GM18867 (cell line): ENCODE data around the gene MIGA1.
A peak's percentile ranks its signal among the peaks of the same experiment; 100 is the strongest.
"Not testable (repeated sequence)": the region's sequence is repeated elsewhere in the genome, so short reads cannot be mapped to it uniquely, and the experiment has no call there.

Experiments
- ATAC-seq: cut with Tn5 transposase; IDR thresholded peaks from one replicate; pipeline ENCODE4 v1.9.1; 2021; ENCODE audit warnings: mild to moderate bottlenecking, moderate library complexity; ENCODE audit not compliant: unreplicated experiment

The MIGA1 gene

GRCh38 chr1:77779529-77780281 is at the start of gene MIGA1:
TSS of gene MIGA1 (plus strand) at chr1:77779649. CDS start at chr1:77783253, 3,604 bp downstream.
- peak; percentile 91 for ATAC-seq

GRCh38 chr1:77732090-77732489 is 47.4 kb upstream of the MIGA1 start:
- no peak for ATAC-seq

- ATAC-seq, result no peak
Measured at GRCh38 chr1:77739235-77739634, 40.2 kb upstream of the MIGA1 start.

GRCh38 chr1:77741316-77741715 is 38.1 kb upstream of the MIGA1 start:
- no peak for ATAC-seq

GRCh38 chr1:77742011-77742555 is 37.4 kb upstream of the MIGA1 start:
- no peak for ATAC-seq

- ATAC-seq, result no peak
Measured at GRCh38 chr1:77744576-77744975, 34.9 kb upstream of the MIGA1 start.

GRCh38 chr1:77749489-77749888 is 30.0 kb upstream of the MIGA1 start:
- ATAC-seq, result not testable (repeated sequence)

GRCh38 chr1:77756052-77756754 is 23.2 kb upstream of the MIGA1 start:
- no peak for ATAC-seq

GRCh38 chr1:77757066-77757584 is 22.3 kb upstream of the MIGA1 start:
- ATAC-seq, result no peak

- no peak for ATAC-seq
Measured at GRCh38 chr1:77757603-77758002, 21.8 kb upstream of the MIGA1 start.

- ATAC-seq, result peak; percentile 96
Measured at GRCh38 chr1:77759071-77760028, 20.1 kb upstream of the MIGA1 start, which contains the start of gene USP33. TSS of gene USP33 (minus strand) at chr1:77759852. CDS start at chr1:77741697, 18,155 bp downstream.

- no peak for ATAC-seq
Measured at GRCh38 chr1:77762072-77762476, 17.4 kb upstream of the MIGA1 start.

GRCh38 chr1:77768006-77768405 is 11.4 kb upstream of the MIGA1 start:
- no peak for ATAC-seq

GRCh38 chr1:77776007-77776700 is 3.3 kb upstream of the MIGA1 start:
- ATAC-seq, result no peak

GRCh38 chr1:77781683-77782082 is 2.2 kb downstream of the MIGA1 start:
- ATAC-seq, result peak; percentile 57

- no peak for ATAC-seq
Measured at GRCh38 chr1:77783141-77783540, 3.7 kb downstream of the MIGA1 start.

GRCh38 chr1:77786093-77786741 is 6.8 kb downstream of the MIGA1 start:
- not testable (repeated sequence) for ATAC-seq

- no peak for ATAC-seq
Measured at GRCh38 chr1:77794550-77794949, 15.1 kb downstream of the MIGA1 start.

GRCh38 chr1:77796695-77797405 is 17.4 kb downstream of the MIGA1 start:
- ATAC-seq, result no peak
